ENCODE results near the gene EXD3.
A peak's percentile ranks its signal among the peaks of the same experiment; 100 is the strongest.

The EXD3 gene

DNA sequence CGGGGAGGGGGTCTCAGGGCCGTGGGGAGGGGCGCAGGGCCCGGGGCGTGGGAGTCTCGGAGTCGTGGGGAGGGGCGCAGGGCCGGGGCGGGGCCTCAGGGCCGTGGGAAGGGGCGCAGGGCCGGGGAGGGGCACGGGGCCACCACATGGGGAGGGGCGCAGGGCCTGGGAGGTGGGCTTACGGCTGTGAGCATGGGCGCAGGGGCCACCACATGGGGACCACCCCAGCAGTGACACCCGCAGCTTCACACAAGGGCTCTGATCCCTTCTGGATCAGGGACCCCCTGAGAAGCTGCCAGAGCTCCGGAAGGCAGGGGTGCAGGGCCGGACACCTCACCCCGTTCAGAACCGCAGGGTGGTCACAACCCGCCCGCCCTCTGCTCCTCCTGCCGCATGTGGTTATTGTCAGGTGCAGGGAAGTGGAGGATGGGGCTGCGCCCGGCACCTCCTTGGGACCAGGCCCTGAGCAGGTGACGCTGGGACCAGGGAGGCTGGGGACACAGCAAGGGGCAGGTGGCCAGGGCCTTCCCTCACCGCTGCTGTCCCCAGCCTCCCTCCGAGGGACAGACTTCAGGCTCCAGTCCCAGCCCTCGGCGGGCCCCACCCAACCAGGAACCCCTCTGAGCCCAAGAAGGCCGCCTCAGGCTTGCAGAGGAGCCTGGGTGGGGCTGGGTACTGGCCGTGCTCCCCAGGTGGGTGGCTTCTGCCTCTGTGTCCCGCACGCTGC, 53.7 kb downstream of the EXD3 start:
- no peak for DNase-seq

DNA sequence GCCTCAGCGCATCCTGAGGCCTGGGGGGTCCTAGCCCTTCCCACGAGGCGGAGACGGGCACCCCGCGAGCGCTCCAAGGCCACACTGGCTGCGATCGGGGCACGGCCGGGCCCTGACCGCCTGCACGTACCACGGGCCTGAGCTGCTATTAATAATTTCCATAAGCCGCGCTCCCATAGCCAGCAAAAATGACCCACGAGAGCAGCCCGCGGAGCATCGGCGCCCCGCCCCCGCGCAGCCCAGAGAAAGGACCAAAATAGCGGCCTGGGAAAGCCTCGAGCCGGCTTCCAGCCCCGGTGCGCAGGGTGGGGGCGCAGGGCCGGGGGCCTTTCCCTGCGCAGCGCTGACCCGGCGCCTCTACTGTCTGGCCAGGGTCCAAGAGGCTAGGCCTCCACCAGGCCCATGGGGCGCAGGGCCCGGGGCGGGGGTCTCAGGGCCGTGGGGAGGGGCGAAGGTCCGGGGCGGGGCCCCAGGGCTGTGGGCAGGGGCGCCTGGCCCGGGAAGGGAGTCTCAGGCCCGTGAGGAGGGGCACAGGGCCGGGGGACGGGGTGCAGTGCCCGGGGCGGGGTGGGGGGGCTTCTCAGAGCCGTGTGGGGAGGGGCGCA, 54.4 kb downstream of the EXD3 start:
- no peak for DNase-seq

GRCh38 chr9:137367506-137368430, 55.2 kb downstream of the EXD3 start:
- no peak for DNase-seq

GRCh38 chr9:137366891-137367381, 56.0 kb downstream of the EXD3 start:
- DNase-seq: no peak

GRCh38 chr9:137366445-137366810, 56.5 kb downstream of the EXD3 start:
- DNase-seq: no peak

GRCh38 chr9:137365552-137366444, 57.2 kb downstream of the EXD3 start:
- DNase-seq: no peak

GRCh38 chr9:137365056-137365455, 57.9 kb downstream of the EXD3 start:
- peak in 1 of 58 donors; percentile 8 for DNase-seq

GRCh38 chr9:137359850-137360249, 63.1 kb downstream of the EXD3 start:
- DNase-seq: no peak

GRCh38 chr9:137358126-137358525, 64.8 kb downstream of the EXD3 start:
- DNase-seq: no peak

DNA sequence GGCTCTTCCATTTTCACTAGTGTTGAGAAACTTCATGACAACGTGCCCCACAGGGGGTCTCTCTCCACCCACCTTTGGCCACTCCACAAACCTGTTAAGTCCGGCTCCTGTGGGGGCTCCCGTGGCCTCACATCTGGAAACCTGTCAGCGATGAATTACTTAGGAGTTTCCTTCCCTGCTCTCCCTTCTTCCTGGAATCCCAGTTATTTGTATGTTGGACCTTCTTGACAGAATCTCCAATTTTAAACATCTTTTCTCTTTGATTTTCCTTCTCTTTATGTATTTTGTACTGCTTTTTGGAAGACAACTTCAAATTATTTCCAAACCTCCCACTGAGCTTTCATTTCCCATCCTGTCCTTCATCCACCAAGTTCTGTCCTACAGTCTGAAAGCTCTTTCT, 65.8 kb downstream of the EXD3 start:
- DNase-seq: no peak

DNA sequence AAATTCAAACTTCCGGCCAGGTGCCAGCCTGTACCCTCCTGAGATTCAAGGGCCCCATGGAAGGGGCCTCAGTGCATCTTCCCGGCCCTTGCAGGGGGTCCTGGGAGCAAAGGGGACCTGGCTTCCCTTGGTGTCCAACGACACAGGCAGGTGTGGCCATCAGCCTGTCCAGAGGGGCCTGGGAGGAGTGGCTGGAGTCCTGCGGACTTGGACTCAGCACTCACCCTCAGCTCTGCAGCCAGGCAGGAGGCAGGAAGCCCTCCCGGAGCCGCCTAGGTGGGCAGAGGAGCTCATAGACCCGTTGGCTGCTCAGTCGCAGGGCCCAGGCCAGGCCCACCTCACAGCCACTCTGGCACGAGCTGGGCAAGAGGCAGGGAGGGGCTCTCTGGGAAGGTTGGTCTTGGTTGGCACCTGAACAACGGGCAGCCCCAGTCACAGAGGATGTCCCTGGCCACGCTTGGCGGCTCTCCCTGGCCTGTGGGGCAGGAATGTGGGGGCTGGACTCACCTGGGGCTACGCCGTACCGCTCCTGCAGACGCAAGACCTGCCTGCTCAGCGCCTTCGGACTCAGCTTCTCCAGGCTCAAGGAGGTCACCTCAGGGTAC, 67.1 kb downstream of the EXD3 start:
- no peak for DNase-seq

DNA sequence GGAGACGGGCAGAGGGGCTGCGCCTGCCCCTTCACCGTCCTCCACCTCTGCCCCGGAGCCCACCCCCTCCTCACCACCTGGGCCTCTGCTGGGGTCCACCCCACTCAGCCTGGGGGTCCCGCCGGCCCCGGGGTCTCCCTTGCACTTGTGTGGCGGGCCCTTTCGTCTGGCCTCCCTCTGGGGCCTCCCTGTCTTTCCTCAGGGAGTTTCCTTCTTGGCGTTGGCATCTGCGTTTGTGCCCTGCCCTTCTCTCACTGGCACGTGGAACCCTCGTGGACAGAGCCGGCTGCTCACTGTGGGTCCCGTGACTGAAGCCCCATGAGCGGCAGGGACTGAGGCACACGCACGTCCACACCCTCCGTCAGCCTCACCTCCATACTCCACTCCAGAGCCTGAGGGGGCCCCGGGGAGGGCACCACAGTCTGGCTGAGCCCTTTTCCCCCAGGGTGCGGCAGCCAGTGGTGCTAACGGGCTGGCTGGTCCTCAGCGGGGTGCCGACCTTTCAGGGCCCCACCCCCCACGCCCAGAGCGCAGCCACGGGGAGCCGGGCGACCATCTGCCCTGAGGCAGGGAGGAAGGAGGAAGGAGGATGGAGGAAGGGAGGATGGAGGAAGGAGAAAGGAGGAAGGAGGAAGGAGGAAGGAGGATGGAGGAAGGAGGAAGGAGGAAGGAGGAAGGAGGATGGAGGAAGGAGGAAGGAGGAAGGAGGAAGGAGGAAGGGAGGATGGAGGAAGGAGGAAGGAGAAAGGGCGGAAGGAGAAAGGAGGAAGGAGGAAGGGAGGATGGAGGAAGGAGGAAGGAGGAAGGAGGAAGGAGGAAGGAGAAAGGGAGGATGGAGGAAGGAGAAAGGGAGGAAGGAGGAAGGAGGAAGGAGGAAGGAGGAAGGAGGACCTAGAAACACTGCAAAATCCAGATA, 67.9 kb downstream of the EXD3 start:
- DNase-seq: no peak

DNA sequence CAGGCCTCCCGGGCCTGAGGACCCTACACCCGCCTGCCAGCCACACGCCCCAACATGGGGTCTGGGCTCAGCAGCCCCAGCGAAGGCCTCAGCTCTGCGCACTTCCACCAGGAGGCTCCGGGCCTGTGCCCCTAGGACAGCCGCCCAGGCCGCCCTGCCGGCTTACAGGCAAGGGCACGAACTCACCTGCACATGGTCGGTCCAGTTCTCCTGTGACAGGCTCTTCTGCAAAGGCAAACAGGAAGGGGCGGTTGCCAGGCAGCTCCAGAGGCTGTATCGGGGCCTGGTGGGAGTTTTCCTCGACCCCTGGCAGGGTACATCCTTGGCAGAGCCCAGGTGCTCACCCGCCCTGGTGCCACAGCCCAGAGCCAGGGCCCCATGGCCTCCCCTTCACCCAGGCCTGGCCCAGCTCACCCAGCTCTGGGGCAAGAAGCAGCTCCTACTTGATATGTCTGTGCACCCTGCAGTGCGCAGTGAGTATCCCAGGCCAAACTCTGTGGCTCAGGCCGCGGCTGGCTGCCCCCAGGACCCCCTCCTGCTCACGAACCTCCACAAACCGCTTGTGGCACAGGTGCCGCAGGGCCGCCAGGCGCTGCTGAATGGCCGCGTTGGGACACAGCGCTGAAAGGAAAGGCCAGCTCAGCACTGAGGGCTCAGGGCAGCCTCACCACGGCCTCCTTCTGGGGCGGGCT, 68.7 kb downstream of the EXD3 start:
- DNase-seq: no peak

GRCh38 chr9:137353223-137354152, 69.5 kb downstream of the EXD3 start:
- no peak for DNase-seq

GRCh38 chr9:137352511-137353222, 70.3 kb downstream of the EXD3 start:
- DNase-seq: no peak

- no peak for DNase-seq
These were observed 71.0 kb downstream of the EXD3 start for GRCh38 chr9:137351781-137352501.

Measured in anterior cingulate cortex (tissue), 58 donors.